Mononuclear cell (primary cell): ENCODE data around the gene TBL1X. TPM values are rescaled to one million over a fixed set of nuclear protein-coding genes. Genes with fewer than 3 reads are reported as not detected.
"Not testable (repeated sequence)": the region's sequence is repeated elsewhere in the genome, so short reads cannot be mapped to it uniquely, and the experiment has no call there.

Experiments
- H3K27me3 ChIP-seq: 2 replicates; pipeline ENCODE4 v1.6.0; 2011; ENCODE audit warnings: low read length, control low read depth; ENCODE audit not compliant: insufficient read depth
- H3K4me1 ChIP-seq: 2 replicates; pipeline ENCODE4 v1.5.1; 2011; ENCODE audit warnings: mild to moderate bottlenecking, low read length, control low read depth; ENCODE audit not compliant: insufficient read depth
- H3K4me3 ChIP-seq: 2 replicates; pipeline ENCODE4 v1.5.1; 2011; ENCODE audit warnings: mild to moderate bottlenecking, low read length, moderate library complexity
- H3K9me3 ChIP-seq: 2 replicates; pipeline ENCODE4 v1.5.1; 2011; ENCODE audit warnings: low read depth, mild to moderate bottlenecking, control low read depth, low read length
- total RNA-seq: library from RNA; depleted of rRNA; stranded (reverse); fragments of >200 nt; gene quantifications from one replicate; pipeline ENCODE4 v1.2.3, GENCODE V29; 2012

The TBL1X gene
- total RNA-seq, 1 donor, result 21.0 TPM

DNA sequence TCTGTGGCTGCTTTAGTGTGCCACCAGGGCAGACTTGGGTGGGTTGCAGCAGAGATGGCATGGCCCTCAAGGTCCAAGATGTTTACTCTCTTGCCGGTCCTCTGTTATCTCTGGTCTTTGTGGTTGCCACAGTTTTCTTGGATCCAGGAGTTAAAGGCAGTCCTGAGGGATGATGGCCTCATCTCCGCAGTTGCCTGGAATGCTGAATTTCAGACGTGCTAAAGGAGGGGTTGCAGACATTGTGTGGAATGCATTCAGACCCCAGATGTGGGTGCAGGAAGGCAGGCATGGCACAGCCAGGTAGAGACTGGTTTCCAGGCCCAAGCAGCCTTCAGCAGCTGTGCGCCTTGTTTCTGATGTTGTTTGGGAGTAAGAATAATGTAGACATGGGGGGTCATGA lies 64.4 kb downstream of the TBL1X start:
- H3K9me3 ChIP-seq, result no peaks in the 10 kb centered on the region
- peaks cover 24% of the 10 kb centered on the region for H3K4me1 ChIP-seq
- H3K4me3 ChIP-seq, result no peak overlapping the region
- no peaks in the 10 kb centered on the region for H3K27me3 ChIP-seq

- Histone ChIP-seq H3K27me3 (no peaks in the 10 kb centered on the region), H3K4me3 (no peak overlapping the region), H3K4me1 (peaks cover 35% of the 10 kb centered on the region), H3K9me3 (no peaks in the 10 kb centered on the region)
These were observed 66.0 kb downstream of the TBL1X start for GRCh38 chrX:9530848-9531274.

DNA sequence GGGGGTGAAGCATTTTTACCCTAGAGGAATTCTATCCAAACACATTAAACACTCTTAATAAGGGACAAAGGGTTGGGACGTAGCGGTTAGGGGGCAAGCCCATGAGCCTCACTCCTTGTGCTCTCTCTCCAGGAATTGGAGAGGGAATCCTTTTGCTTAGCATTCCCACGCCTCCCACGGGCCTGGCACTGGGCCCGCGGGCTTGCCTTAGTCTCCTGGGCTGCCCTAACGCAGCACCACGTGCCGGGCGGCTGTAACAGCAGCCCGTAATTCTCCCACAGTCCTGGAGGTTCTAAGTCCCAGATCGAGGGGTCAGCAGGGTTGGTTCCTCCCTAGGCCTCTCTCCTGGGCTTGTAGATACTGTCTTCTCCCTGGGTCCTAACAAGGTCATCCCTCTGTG lies 67.5 kb downstream of the TBL1X start:
- Histone ChIP-seq H3K4me1 (peaks cover 35% of the 10 kb centered on the region), H3K27me3 (no peaks in the 10 kb centered on the region), H3K4me3 (no peak overlapping the region), H3K9me3 (no peaks in the 10 kb centered on the region)

DNA sequence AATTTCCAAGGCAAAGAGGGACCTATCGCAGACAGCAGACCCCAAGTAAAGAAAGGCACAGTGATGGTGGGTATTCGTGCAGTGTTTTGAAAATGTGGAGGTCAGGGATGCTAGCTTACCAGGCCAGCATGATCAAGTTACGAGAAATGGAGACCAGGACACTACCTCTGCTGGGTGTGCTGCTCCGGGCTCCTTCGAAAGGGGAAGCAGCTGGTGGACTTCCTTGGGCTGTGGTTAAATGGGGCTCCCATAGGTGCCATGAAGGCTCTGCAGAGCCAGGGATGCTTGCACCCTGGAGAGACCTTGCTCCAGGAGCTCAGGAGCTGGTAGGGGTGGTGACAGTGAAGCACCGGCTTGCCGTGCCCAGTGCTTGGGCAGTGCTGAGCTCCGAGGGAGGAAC lies 68.8 kb downstream of the TBL1X start:
- H3K4me1 ChIP-seq, result peaks cover 35% of the 10 kb centered on the region
- H3K9me3 ChIP-seq, result no peaks in the 10 kb centered on the region
- H3K27me3 ChIP-seq, result no peaks in the 10 kb centered on the region
- H3K4me3 ChIP-seq, result no peak overlapping the region

DNA sequence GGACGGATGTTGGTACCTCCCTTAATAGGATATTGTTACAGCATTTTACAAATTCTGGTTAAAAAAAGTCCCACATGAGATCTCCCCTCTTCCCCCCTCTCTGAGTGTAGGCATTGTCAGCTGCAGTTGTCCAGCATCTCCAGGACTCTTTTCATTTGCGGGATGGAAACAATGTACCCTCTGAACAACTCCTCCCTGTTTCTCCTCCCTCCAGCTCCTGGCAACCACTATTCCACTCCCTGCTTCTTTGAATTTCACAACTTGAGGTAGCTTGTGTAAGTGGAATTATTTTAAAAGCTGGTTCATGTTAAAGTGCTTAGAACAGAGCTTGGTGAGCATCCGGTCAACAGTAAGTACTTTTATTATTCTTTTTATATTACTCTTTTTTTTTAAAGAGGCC lies 69.8 kb downstream of the TBL1X start:
- no peak overlapping the region for H3K4me3 ChIP-seq
- H3K27me3 ChIP-seq, result no peaks in the 10 kb centered on the region
- H3K4me1 ChIP-seq, result peaks cover 35% of the 10 kb centered on the region
- H3K9me3 ChIP-seq, result no peaks in the 10 kb centered on the region

DNA sequence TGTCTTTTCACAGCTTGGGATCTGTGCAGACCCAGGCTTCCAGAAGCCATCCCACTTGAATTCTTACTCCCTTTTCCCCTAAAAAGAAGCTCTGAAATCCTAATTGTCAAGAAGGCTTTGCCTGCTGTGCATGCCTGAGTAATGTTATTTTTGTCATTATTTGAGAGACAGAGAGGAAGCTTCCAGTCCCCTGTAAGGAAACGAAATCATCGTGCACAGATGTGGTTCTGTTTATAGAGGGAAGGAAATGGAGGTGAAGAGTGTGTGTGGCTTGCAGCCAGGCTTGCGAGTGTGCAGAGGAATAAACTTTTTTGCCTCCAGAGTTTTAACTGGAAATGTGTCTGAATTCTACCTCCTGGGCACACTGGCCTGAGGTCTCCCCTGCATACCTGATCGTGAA lies 70.2 kb downstream of the TBL1X start:
- Histone ChIP-seq H3K27me3 (no peaks in the 10 kb centered on the region), H3K4me3 (no peak overlapping the region), H3K4me1 (peaks cover 31% of the 10 kb centered on the region), H3K9me3 (no peaks in the 10 kb centered on the region)

- H3K4me3 ChIP-seq, result not testable (repeated sequence)
- peaks cover 31% of the 10 kb centered on the region for H3K4me1 ChIP-seq
These were observed 71.3 kb downstream of the TBL1X start for GRCh38 chrX:9536156-9536555.

DNA sequence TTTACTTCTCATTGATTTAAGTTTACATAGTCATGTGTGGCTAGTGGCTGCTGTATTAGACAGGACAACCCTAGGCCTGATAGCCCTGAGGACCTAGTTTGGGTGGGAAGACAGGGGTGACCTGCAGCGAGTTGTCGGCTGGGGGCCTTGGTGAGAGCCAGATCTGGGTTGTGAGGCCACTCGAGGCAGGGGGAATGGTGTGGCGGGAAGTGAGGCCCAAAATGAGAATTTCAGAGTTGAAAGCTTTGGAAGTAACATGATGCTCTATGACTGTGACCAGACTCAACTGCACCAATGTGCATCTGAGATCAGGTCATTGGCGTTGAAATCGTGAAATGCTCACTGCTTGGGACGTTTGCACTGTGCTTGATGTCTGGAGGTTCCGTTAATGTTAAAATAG lies 72.9 kb downstream of the TBL1X start:
- Histone ChIP-seq H3K9me3 (no peaks in the 10 kb centered on the region), H3K4me1 (peaks cover 23% of the 10 kb centered on the region), H3K27me3 (no peaks in the 10 kb centered on the region), H3K4me3 (no peak overlapping the region)

More at GRCh38 chrX:9536156-9536555, 71.3 kb downstream of the TBL1X start:
- H3K27me3 ChIP-seq, H3K9me3 ChIP-seq: not testable (repeated sequence)

DNA sequence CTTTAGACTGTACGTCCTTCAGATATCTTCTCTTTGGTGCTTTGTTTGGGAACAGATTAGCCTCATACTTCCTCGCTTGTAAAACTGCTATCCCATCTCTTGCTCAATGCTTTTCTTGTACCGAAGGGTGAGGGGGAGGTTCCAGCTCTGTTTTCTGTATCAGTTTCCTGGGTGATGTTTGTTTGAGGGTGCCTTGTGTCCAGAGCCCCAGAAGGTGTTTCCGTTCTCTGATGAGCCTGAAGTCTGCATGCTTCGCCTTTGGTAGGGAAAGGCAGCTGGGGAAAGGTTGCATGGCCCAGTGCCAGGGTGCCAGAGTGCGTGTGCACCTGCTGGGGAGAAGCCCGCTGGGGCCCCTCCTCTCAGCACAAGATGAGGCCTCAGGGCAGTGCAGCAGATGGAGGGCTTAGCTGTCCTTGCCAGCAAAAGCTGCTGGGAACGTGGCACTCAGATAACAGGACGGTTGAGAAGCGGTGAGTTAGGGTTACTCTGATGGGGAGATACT lies 73.7 kb downstream of the TBL1X start:
- no peak overlapping the region for H3K4me3 ChIP-seq
- no peaks in the 10 kb centered on the region for H3K27me3 ChIP-seq
- peaks cover 15% of the 10 kb centered on the region for H3K4me1 ChIP-seq
- H3K9me3 ChIP-seq, result no peaks in the 10 kb centered on the region

DNA sequence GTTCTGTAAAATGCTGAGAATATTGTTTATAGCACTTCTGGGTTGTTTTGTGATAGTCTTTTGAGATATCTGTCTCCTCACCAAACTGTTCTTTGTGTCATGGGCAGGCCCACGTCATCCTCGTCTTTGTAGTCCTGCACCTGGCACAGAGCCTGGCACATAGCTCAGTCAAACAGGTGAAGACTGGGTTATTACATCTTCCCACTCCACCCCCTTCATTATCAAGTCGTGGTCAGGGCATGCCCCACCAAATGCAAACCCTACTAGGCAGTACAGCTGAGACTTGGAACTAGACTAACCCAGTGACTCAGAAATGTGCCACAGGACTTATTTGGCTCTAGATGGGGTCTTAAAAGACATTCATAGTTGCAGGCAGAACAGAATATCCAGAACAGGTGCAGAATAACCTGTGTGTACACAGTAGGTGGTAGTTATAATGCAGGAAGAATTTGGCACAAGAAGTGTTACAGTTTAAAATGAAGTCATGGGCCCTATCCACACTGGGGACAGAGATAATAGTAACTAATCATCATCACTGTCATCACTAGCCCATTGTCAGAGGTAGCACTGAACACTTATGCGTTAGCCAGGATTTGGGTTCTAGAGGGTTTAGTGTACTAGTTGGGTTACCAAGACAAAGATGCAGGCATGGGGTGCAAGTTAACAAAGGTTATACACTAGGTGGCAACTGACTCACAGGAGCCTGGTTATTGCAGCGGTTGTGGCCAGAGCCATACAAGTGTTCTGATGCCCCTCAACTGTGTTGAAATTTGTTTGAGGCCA lies 74.9 kb downstream of the TBL1X start:
- H3K9me3 ChIP-seq, result no peaks in the 10 kb centered on the region
- no peaks in the 10 kb centered on the region for H3K27me3 ChIP-seq
- no peak overlapping the region for H3K4me3 ChIP-seq
- peaks cover 6% of the 10 kb centered on the region for H3K4me1 ChIP-seq

- Histone ChIP-seq H3K4me3 (no peak overlapping the region), H3K4me1 (no peaks in the 10 kb centered on the region), H3K9me3 (no peaks in the 10 kb centered on the region), H3K27me3 (no peaks in the 10 kb centered on the region)
These were observed 77.4 kb downstream of the TBL1X start for GRCh38 chrX:9542106-9542760.

GRCh38 chrX:9542761-9543111 lies 77.9 kb downstream of the TBL1X start:
- Histone ChIP-seq H3K27me3 (no peaks in the 10 kb centered on the region), H3K4me1 (no peaks in the 10 kb centered on the region), H3K4me3 (no peak overlapping the region), H3K9me3 (no peaks in the 10 kb centered on the region)

DNA sequence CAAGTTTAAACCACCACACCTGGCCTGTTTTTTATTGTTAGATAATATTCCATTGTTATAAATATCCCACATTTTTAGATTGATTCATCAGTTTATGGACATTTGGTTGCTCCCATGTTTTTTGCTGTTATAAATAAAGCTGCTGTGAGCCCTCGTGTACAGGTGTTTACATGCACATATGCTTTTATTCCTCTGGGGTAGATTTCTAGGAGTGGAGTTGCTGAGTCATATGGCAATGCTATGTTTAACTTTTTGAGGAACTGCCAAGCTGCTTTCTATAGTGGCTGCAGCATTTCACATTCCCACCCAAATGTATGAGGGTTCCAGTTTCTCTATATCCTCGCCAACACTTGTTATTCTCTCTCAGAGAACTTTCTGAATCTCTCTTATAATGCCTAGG lies 90.5 kb downstream of the TBL1X start:
- no peak overlapping the region for H3K4me3 ChIP-seq
- no peaks in the 10 kb centered on the region for H3K27me3 ChIP-seq
- H3K9me3 ChIP-seq, result no peaks in the 10 kb centered on the region
- no peaks in the 10 kb centered on the region for H3K4me1 ChIP-seq

DNA sequence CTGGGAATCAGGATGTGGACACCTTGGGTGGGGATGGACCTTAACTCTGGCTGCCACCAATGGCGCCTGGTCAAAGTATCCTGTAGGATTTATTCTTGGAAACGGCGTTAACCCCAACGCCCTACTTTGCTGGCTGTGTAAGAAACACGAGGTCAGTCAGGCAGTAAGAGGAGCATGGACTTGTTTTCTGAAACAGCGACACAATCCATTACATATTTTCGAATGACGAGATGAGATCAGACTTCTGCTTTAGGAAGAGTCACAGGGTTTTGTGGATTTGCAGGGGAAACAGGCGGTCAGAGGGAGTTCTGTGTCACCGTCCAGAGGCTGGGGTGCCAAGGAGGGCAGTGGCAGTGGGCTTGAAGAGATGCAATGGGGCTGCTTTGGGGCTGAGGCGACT lies 92.2 kb downstream of the TBL1X start:
- Histone ChIP-seq H3K4me1 (no peaks in the 10 kb centered on the region), H3K4me3 (no peak overlapping the region), H3K9me3 (no peaks in the 10 kb centered on the region), H3K27me3 (no peaks in the 10 kb centered on the region)

DNA sequence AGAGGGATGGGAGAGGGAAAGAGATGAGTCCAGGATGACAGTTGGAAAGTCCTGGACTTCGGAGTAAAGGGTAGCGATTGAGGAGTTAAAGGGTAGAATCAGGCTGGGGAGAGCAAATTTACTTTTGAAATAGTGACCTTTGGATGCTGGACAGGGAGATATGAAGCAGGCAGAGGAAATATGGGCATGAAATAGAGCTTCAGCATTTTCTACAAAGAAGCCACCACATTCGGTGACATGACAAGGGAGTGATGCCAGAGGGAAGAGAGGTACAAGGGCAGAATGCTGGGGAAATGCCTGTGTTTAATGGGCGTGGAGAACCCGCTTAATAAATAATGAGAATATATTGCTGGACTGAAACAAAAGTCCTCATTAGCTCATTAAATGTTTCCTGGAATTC lies 92.7 kb downstream of the TBL1X start:
- no peak overlapping the region for H3K4me3 ChIP-seq
- H3K9me3 ChIP-seq, result no peaks in the 10 kb centered on the region
- H3K4me1 ChIP-seq, result no peaks in the 10 kb centered on the region
- H3K27me3 ChIP-seq, result no peaks in the 10 kb centered on the region

DNA sequence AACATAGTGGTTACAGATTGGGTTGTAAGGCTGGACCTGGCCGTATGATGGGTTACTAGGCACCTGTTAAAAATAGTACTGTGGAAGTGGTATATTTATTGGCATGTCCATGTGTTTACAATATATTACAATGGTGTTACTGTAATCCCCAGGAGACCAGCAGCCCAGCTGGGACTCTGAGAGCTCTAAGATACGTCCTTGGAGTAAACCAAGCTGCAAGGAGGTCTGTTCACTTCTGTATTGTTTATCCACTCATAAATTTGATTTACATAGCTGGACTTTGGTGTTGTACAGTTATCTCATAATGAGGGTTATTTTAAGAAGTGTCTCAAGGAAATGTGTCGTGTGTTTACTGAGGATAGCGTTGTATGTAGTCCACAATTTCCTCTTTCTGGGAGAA lies 93.8 kb downstream of the TBL1X start:
- Histone ChIP-seq H3K9me3 (no peaks in the 10 kb centered on the region), H3K4me3 (no peak overlapping the region), H3K27me3 (no peaks in the 10 kb centered on the region), H3K4me1 (no peaks in the 10 kb centered on the region)
